Gastrocnemius medialis (tissue), 4 donors: ENCODE results near the gene SLC46A2.

Experiments
- POLR2A ChIP-seq, 2 donors: fragments of 450-650 bp; IDR thresholded peaks; one replicate each; pipeline ENCODE4 v1.6.1; 2017; ENCODE audit warnings: antibody characterized with exemption in 2 of 2, mild to moderate bottlenecking in 2 of 2, moderate library complexity in 2 of 2
- TF ChIP-seq, protein P1 (sequence below), 5 experiments: fragments of 450-650 bp in 3 of 5; fragments of 200-600 bp in 2 of 5; sonication (generic) in 2 of 5; IDR thresholded peaks in 4 of 5; conservative IDR thresholded peaks in 1 of 5; 1 replicate in 4 of 5; 2 replicates in 1 of 5; pipeline ENCODE4 v1.5.1; 2016 to 2019; ENCODE audit warnings: antibody characterized with exemption in 5 of 5, mild to moderate bottlenecking in 3 of 5, moderate library complexity in 3 of 5

DNA sequence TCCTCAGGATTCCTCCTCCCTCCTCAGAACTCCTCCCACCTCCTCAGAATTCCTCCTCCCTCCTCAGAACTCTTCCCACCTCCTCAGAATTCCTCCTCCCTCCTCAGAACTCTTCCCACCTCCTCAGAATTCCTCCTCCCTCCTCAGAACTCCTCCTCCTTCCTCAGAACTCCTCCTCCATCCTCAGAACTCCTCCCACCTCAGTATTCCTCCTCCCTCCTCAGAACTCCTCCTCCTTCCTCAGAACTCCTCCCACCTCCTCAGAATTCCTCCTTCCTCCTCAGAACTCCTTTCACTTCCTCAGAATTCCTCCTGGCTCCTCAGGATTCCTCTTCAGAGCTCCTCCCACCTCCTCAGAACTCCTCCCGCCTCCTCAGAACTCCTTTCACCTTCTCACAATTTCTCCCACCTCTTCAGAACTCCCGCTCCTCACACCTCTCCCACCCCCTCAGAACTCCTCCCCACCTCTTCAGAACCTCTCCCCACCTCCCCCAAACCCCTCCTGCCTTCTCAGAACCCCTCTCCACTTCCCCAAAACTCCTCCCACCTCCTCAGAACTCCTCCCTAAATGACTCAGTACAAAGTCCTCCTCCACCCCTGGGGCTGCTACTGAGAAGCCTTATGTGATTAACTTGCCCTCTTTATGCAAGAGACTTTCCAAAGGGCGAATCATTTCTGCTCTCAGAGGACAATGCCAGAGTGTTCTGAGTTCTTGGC, 23.2 kb downstream of the SLC46A2 start:
- TF ChIP-seq, protein P1, sequence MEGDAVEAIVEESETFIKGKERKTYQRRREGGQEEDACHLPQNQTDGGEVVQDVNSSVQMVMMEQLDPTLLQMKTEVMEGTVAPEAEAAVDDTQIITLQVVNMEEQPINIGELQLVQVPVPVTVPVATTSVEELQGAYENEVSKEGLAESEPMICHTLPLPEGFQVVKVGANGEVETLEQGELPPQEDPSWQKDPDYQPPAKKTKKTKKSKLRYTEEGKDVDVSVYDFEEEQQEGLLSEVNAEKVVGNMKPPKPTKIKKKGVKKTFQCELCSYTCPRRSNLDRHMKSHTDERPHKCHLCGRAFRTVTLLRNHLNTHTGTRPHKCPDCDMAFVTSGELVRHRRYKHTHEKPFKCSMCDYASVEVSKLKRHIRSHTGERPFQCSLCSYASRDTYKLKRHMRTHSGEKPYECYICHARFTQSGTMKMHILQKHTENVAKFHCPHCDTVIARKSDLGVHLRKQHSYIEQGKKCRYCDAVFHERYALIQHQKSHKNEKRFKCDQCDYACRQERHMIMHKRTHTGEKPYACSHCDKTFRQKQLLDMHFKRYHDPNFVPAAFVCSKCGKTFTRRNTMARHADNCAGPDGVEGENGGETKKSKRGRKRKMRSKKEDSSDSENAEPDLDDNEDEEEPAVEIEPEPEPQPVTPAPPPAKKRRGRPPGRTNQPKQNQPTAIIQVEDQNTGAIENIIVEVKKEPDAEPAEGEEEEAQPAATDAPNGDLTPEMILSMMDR (IDR thresholded peaks at IDR 0.05 in 4 of 5, conservative IDR thresholded peaks at IDR 0.05 in 1 of 5): no peak
- no peak for TF ChIP-seq POLR2A (IDR thresholded peaks at IDR 0.05)
